C4-2B (cell line): ENCODE results near the gene TOLLIP.

Experiments
- CTCF ChIP-seq: fragments of 450-650 bp; conservative IDR thresholded peaks from 2 replicates; pipeline ENCODE4 v1.5.1; 2017; ENCODE audit warnings: mild to moderate bottlenecking
- ZFX ChIP-seq: fragments of 450-650 bp; IDR thresholded peaks from 2 replicates; pipeline ENCODE4 v1.6.1; 2017

- no peak for TF ChIP-seq CTCF
- TF ChIP-seq ZFX: no peak
These were observed 68.7 kb downstream of the TOLLIP start for GRCh38 chr11:1240771-1241170.
